DOHH2 (cell line): Measurements from ENCODE around the gene PITPNC1.

ENCODE experiments used
- H3F3A ChIP-seq: fragments of 200-600 bp; sonication (generic), shearing (Covaris generic); 2 replicates; pipeline ENCODE4 v1.6.0; 2016; ENCODE audit warnings: antibody characterized with exemption, mild to moderate bottlenecking; ENCODE audit not compliant: control insufficient read depth, insufficient read depth
- H3K27ac ChIP-seq: fragments of 200-600 bp; sonication (generic); 2 replicates; pipeline ENCODE4 v1.5.1; 2014; ENCODE audit warnings: low read depth, mild to moderate bottlenecking, low read length, moderate library complexity
- H3K27me3 ChIP-seq: fragments of 200-600 bp; sonication (generic); 2 replicates; pipeline ENCODE4 v1.6.1; 2014; ENCODE audit warnings: mild to moderate bottlenecking, low read length, mixed read lengths; ENCODE audit not compliant: control insufficient read depth
- H3K36me3 ChIP-seq: fragments of 200-600 bp; sonication (generic); 2 replicates; pipeline ENCODE4 v1.6.1; 2014; ENCODE audit warnings: mild to moderate bottlenecking, low read length, moderate library complexity, mixed read lengths; ENCODE audit not compliant: control insufficient read depth
- H3K4me1 ChIP-seq: fragments of 200-600 bp; sonication (generic); 2 replicates; pipeline ENCODE4 v1.6.1; 2014; ENCODE audit warnings: mild to moderate bottlenecking, low read length, mixed read lengths; ENCODE audit not compliant: control insufficient read depth
- H3K4me2 ChIP-seq: fragments of 200-600 bp; sonication (generic); 2 replicates; pipeline ENCODE4 v1.6.0; 2014; ENCODE audit warnings: mild to moderate bottlenecking, low read length, moderate library complexity
- H3K4me3 ChIP-seq: fragments of 200-600 bp; sonication (generic); 2 replicates; pipeline ENCODE4 v1.5.1; 2014; ENCODE audit warnings: mild to moderate bottlenecking, low read length, mixed read lengths
- H3K79me2 ChIP-seq: fragments of 200-600 bp; sonication (generic); 2 replicates; pipeline ENCODE4 v1.6.1; 2014; ENCODE audit warnings: mild to moderate bottlenecking, low read length, mixed read lengths; ENCODE audit not compliant: control insufficient read depth
- H3K9me2 ChIP-seq: fragments of 200-600 bp; sonication (generic); replicated peaks from 2 replicates; pipeline ENCODE4 v1.6.1; 2014; ENCODE audit warnings: mild to moderate bottlenecking, low read length, mixed read lengths; ENCODE audit not compliant: control insufficient read depth
- H3K9me3 ChIP-seq: fragments of 200-600 bp; sonication (generic); 2 replicates; pipeline ENCODE4 v1.6.1; 2014; ENCODE audit warnings: antibody characterized with exemption, low read length, mixed read lengths; ENCODE audit not compliant: control insufficient read depth, insufficient read depth
- H4K20me1 ChIP-seq: fragments of 200-600 bp; sonication (generic); 2 replicates; pipeline ENCODE4 v1.6.0; 2014; ENCODE audit warnings: low read depth, mild to moderate bottlenecking, antibody characterized with exemption, low read length, moderate library complexity; ENCODE audit not compliant: control insufficient read depth, insufficient read depth
- EZH2phosphoT487 ChIP-seq: fragments of 200-600 bp; sonication (generic); IDR thresholded peaks from 2 replicates; pipeline ENCODE4 v1.6.1; 2017; ENCODE audit warnings: borderline replicate concordance, mild to moderate bottlenecking, antibody characterized with exemption, low read length, moderate library complexity, mixed read lengths
- TF ChIP-seq, protein P1 (sequence below): fragments of 200-600 bp; sonication (generic); IDR thresholded peaks from one replicate; pipeline ENCODE4 v1.5.1; 2014; ENCODE audit warnings: antibody characterized with exemption, mild to moderate bottlenecking, low read depth, low read length; ENCODE audit not compliant: poor library complexity, severe bottlenecking

The PITPNC1 gene

DNA sequence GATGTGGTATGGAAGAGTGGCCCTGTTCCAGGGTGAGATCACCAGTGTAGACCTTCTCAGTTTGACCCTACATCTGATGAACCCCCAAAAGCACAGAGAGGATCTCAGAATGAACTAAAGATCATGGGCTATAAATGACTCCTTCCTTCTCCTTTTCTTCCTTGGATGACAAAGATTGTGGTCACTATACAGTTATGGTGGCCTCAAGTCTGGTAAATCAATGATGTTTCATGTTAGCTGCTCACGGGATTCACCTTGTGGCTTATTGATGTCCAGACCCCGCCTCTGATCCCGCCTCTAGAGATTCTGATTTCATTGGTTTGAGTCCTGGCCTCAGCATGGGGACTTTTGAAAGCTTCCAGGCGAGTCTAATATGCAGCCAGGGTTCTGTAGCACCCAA is 112.2 kb downstream of the PITPNC1 start:
- TF ChIP-seq, protein P1, sequence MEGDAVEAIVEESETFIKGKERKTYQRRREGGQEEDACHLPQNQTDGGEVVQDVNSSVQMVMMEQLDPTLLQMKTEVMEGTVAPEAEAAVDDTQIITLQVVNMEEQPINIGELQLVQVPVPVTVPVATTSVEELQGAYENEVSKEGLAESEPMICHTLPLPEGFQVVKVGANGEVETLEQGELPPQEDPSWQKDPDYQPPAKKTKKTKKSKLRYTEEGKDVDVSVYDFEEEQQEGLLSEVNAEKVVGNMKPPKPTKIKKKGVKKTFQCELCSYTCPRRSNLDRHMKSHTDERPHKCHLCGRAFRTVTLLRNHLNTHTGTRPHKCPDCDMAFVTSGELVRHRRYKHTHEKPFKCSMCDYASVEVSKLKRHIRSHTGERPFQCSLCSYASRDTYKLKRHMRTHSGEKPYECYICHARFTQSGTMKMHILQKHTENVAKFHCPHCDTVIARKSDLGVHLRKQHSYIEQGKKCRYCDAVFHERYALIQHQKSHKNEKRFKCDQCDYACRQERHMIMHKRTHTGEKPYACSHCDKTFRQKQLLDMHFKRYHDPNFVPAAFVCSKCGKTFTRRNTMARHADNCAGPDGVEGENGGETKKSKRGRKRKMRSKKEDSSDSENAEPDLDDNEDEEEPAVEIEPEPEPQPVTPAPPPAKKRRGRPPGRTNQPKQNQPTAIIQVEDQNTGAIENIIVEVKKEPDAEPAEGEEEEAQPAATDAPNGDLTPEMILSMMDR: no peak
- TF ChIP-seq EZH2phosphoT487: no peak
- Histone ChIP-seq H3K27ac (no peak overlapping the region), H3K4me3 (no peak overlapping the region), H3K9me3 (no peaks in the 10 kb centered on the region), H3K4me1 (peaks cover 15% of the 10 kb centered on the region), H3K79me2 (no peaks in the 10 kb centered on the region), H3K27me3 (no peaks in the 10 kb centered on the region), H4K20me1 (no peaks in the 10 kb centered on the region), H3K9me2 (no peaks in the 10 kb centered on the region), H3F3A (no peaks in the 10 kb centered on the region), H3K4me2 (no peak overlapping the region), H3K36me3 (no peaks in the 10 kb centered on the region)

GRCh38 chr17:67490471-67490870 is 113.4 kb downstream of the PITPNC1 start:
- Histone ChIP-seq H3K79me2 (no peaks in the 10 kb centered on the region), H3K4me2 (no peak overlapping the region), H3K4me3 (no peak overlapping the region), H3K4me1 (peaks cover 15% of the 10 kb centered on the region), H3K9me2 (no peaks in the 10 kb centered on the region), H4K20me1 (no peaks in the 10 kb centered on the region), H3K9me3 (no peaks in the 10 kb centered on the region), H3K36me3 (no peaks in the 10 kb centered on the region), H3F3A (no peaks in the 10 kb centered on the region), H3K27me3 (no peaks in the 10 kb centered on the region), H3K27ac (no peak overlapping the region)
- TF ChIP-seq EZH2phosphoT487: no peak
- TF ChIP-seq, protein P1: no peak

DNA sequence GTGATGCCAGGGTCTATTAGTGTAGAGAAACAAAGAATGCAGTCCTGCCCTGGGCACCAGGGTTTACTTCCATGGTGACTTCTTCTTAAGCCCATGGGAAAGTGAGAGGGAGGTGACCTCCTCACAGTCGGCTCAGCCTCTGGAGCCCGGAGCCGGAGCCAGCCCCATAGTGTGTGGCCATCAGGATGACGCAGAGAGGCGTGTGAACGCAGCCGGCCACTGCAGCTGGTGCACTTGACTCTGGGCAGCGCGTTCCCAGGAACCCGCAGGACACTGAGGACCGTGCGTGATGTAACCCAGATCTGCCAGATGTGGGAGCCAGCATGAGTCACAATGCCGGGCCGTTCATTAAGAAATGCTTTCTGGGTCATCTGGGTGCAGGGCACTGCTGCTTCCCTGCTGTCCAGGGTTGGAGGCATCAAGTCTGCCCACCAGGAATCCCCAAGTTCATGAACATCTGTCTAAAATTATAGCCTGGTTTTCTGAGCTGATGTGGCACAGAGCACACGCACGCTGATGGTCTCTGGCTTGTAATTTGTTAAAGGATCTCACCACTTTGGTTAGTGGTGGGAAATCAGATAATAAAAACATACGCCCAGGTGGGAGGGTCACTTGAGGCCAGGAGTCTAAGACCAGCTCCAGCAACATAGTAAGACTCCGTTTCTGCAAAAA is 114.1 kb downstream of the PITPNC1 start:
- Histone ChIP-seq H4K20me1 (no peaks in the 10 kb centered on the region), H3K9me3 (no peaks in the 10 kb centered on the region), H3K4me3 (no peak overlapping the region), H3K36me3 (no peaks in the 10 kb centered on the region), H3K4me1 (peaks cover 14% of the 10 kb centered on the region), H3K9me2 (no peaks in the 10 kb centered on the region), H3K79me2 (no peaks in the 10 kb centered on the region), H3F3A (no peaks in the 10 kb centered on the region), H3K27ac (no peak overlapping the region), H3K27me3 (no peaks in the 10 kb centered on the region), H3K4me2 (no peak overlapping the region)
- TF ChIP-seq, protein P1: no peak
- TF ChIP-seq EZH2phosphoT487: no peak
